ENCODE measurements around the gene HNRNPA1. TPM values are rescaled to one million over a fixed set of nuclear protein-coding genes. Genes with fewer than 3 reads are reported as not detected.
A peak's percentile ranks its signal among the peaks of the same experiment; 100 is the strongest.

Gene HNRNPA1
- total RNA-seq, 1 donor from 2014 or later = 2,469 TPM

DNA sequence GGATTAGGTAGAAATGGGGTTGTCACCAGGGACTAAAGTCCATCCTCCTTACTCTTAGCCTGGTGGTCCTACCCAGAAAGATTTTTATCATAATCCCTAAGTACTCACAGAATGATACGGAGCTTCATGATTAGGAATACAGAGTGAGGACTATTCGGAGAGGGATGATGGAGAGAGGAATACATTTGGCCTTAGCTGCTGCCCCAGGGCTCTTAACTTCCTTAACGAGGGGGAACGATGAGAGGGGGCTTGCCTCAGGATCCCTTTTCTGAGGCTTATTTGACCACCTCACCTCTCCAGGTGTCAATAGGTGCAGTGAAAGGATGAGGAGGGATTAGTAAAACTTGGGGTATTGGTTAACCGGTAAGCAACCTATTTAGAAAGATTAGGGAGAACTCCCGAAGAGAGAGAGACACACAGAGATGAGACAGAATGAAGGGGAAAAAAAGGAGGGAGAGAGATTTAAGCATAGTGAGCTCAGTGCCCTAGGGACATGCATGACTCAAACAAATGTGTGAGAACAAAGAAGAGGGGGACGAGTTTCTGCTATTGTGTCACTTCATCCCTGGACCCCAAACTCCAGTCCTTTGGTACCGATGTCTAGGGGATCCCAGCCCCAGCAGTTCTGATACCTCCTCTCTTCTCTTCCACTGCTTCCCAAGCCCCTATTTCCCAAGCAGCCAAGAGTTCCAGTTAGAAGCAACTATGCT lies 19.1 kb downstream of the HNRNPA1 start:
- Mint-ChIP-seq H3K4me3 (peak overlapping the region; percentile 77), H3K4me1 (ENCODE audit: unreplicated experiment) (peaks cover 39% of the 10 kb centered on the region), H3K27me3 (peaks cover 21% of the 10 kb centered on the region), H3K9me3 (no peaks in the 10 kb centered on the region), H3K36me3 (no peaks in the 10 kb centered on the region), H3K27ac (peak overlapping the region; percentile 41)
- DNase-seq (ENCODE audit: extremely low spot score, unreplicated experiment) = no peak
- TF ChIP-seq, protein P1, sequence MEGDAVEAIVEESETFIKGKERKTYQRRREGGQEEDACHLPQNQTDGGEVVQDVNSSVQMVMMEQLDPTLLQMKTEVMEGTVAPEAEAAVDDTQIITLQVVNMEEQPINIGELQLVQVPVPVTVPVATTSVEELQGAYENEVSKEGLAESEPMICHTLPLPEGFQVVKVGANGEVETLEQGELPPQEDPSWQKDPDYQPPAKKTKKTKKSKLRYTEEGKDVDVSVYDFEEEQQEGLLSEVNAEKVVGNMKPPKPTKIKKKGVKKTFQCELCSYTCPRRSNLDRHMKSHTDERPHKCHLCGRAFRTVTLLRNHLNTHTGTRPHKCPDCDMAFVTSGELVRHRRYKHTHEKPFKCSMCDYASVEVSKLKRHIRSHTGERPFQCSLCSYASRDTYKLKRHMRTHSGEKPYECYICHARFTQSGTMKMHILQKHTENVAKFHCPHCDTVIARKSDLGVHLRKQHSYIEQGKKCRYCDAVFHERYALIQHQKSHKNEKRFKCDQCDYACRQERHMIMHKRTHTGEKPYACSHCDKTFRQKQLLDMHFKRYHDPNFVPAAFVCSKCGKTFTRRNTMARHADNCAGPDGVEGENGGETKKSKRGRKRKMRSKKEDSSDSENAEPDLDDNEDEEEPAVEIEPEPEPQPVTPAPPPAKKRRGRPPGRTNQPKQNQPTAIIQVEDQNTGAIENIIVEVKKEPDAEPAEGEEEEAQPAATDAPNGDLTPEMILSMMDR (conservative IDR thresholded peaks at IDR 0.05) = no peak

DNA sequence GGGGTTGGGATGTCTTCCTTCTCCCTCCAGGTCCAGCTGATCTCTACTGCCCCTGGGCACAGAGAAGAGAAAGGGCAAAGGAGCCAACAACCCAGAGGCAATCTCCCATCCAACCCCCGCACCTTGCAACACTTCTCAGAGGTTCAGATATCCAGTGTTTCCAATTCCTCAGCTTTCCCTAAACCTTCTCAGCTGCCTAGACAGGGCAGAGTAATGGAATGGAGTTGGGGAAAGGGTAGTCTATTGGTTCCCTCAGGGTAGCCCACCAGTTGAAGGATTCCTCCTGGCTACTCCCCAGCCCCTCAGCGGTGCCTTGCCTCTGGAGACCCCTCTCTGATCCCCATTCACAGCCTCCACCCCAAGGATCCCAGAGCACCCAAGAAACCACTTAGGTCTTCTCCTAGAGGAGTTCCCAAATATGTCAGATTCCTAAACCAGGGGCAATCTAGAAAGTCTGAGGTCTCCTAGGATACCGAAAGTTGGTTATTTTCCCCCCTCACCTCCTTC lies 19.8 kb downstream of the HNRNPA1 start:
- DNase-seq (ENCODE audit: extremely low spot score, unreplicated experiment) = no peak
- H3K36me3 Mint-ChIP-seq = no peaks in the 10 kb centered on the region

GRCh38 chr12:54300732-54301427 lies 20.4 kb downstream of the HNRNPA1 start, which contains the start of gene NFE2:
Gene NFE2, minus strand, starts transcription at chr12:54301015. Its CDS starts 5,767 bp downstream, at chr12:54295248.
- H3K4me1 Mint-ChIP-seq (ENCODE audit: unreplicated experiment) = peaks cover 29% of the 10 kb centered on the region

More for the DNA sequence above, 19.8 kb downstream of the HNRNPA1 start:
- H3K9me3 Mint-ChIP-seq = no peaks in the 10 kb centered on the region
- H3K4me1 Mint-ChIP-seq (ENCODE audit: unreplicated experiment) = peaks cover 33% of the 10 kb centered on the region
- TF ChIP-seq, protein P1 (conservative IDR thresholded peaks at IDR 0.05) = no peak
- H3K27ac Mint-ChIP-seq = peak overlapping the region; percentile 41
- peaks cover 21% of the 10 kb centered on the region for H3K27me3 Mint-ChIP-seq
- H3K4me3 Mint-ChIP-seq = peak overlapping the region; percentile 77

GRCh38 chr12:54301428-54302048 lies 21.0 kb downstream of the HNRNPA1 start:
- H3K36me3 Mint-ChIP-seq = no peaks in the 10 kb centered on the region
- no peak for DNase-seq (ENCODE audit: extremely low spot score, unreplicated experiment)
- peaks cover 29% of the 10 kb centered on the region for H3K4me1 Mint-ChIP-seq (ENCODE audit: unreplicated experiment)
- H3K4me3 Mint-ChIP-seq = peak overlapping the region; percentile 77
- TF ChIP-seq, protein P1 (conservative IDR thresholded peaks at IDR 0.05) = no peak
- H3K27ac Mint-ChIP-seq = no peak overlapping the region
- peaks cover 21% of the 10 kb centered on the region for H3K27me3 Mint-ChIP-seq
- H3K9me3 Mint-ChIP-seq = no peaks in the 10 kb centered on the region

More at GRCh38 chr12:54300732-54301427, 20.4 kb downstream of the HNRNPA1 start, which contains the start of gene NFE2:
- Mint-ChIP-seq H3K27me3 (peaks cover 21% of the 10 kb centered on the region), H3K9me3 (no peaks in the 10 kb centered on the region), H3K36me3 (no peaks in the 10 kb centered on the region), H3K27ac (peak within 1 kb of the TSS; percentile 66), H3K4me3 (peak within 1 kb of the TSS; percentile 77)
- DNase-seq (ENCODE audit: extremely low spot score, unreplicated experiment) = peak; percentile 80
- TF ChIP-seq, protein P1 (conservative IDR thresholded peaks at IDR 0.05) = peak; percentile 28

DNA sequence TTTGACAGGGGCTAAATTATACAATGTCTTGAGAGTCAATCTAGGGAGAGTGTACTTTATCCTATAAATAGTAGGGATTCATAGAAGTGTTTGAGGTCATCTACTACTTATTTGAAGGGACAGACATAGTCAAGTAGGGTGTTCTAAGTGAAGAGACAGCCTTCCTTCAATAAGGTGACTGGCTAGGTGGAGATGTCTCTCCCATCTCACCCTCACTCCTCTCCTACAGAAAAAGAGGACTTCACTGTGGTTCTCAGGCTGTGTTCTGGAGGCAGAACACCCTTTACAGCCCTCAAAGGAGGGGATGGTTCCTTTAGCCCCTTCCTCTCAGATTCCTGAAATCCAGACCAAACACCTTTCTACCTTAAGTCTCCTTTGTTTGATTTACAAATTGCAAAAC lies 23.1 kb downstream of the HNRNPA1 start:
- Mint-ChIP-seq H3K27ac (no peak overlapping the region), H3K4me3 (no peak overlapping the region), H3K27me3 (peaks cover 21% of the 10 kb centered on the region), H3K9me3 (no peaks in the 10 kb centered on the region), H3K36me3 (no peaks in the 10 kb centered on the region), H3K4me1 (ENCODE audit: unreplicated experiment) (peaks cover 29% of the 10 kb centered on the region)
- TF ChIP-seq, protein P1 (conservative IDR thresholded peaks at IDR 0.05) = no peak
- DNase-seq (ENCODE audit: extremely low spot score, unreplicated experiment) = no peak
